ENCODE data around the gene PDE4B. TPM values are rescaled to one million over a fixed set of nuclear protein-coding genes. Genes with fewer than 3 reads are reported as not detected.

The PDE4B gene
- total RNA-seq, 2 donors from 2014 or later = 4.3 to 18.0 TPM

- no peaks in the 10 kb centered on the region for H3K4me1 Mint-ChIP-seq
- Histone ChIP-seq H3K27me3 (ENCODE audit: control insufficient read depth, insufficient read depth, low read length, poor library complexity, severe bottlenecking) (no peaks in the 10 kb centered on the region), H3K9ac (ENCODE audit: extremely low read depth, low read length, poor library complexity, severe bottlenecking) (no peak overlapping the region), H3K4me1 (ENCODE audit: control insufficient read depth, insufficient read depth, low read length) (no peaks in the 10 kb centered on the region), H3K4me3 (ENCODE audit: low read length) (no peak overlapping the region), H3K36me3 (ENCODE audit: control insufficient read depth, insufficient read depth, low read length) (no peaks in the 10 kb centered on the region), H3K9me3 (ENCODE audit: control insufficient read depth, low read length) (no peaks in the 10 kb centered on the region), H3K27ac (ENCODE audit: low read depth, low read length) (no peak overlapping the region)
- no peaks in the 10 kb centered on the region for H3K27me3 Mint-ChIP-seq (ENCODE audit: insufficient read depth)
- no peak overlapping the region for H3K27ac Mint-ChIP-seq
- 76% methylated on average over 1 of the region's 2 CpGs; no CpG with 5 or more reads in 1 of the 2 experiments for WGBS, 2 experiments (ENCODE audit: insufficient coverage in 1 of 2, insufficient read length in 1 of 2)
- H3K4me3 Mint-ChIP-seq = no peak overlapping the region
- H3K36me3 Mint-ChIP-seq (ENCODE audit: low read depth) = no peaks in the 10 kb centered on the region
- H3K9me3 Mint-ChIP-seq = no peaks in the 10 kb centered on the region
- DNase-seq = no peak
- TF ChIP-seq CTCF (conservative IDR thresholded peaks at IDR 0.05) = no peak
These were observed 315.9 kb downstream of the PDE4B start for GRCh38 chr1:66108624-66109023.

DNA sequence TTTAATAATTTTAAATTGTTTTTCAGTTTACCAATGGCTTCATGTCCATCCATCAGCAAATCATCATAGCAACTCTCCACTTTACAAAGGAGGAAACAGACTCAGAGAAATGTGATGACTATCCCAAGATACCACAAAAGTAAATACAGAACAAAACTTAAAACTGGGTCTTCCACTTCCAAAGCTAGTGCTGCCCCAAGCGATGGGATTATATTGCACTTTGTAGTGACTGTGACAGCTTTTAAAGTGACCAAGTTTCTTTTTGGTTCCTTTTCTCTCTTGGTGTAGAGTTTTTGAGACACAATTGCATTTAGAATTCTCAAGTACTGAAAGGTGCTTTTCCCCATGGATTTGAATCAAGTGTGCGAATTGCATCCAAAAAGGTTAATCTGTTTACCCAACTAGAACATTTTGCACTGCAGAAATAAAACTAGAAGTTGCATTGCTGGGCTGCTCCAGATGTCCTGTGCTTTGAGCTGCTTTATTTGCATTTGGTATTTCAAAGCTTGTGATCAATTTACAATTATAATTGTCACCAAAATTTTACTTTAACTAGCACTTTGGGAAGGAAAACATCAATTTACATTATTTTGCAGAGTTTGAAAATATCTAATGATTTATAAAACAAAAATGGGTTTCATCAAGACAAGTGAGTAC lies 320.2 kb downstream of the PDE4B start:
- 79 to 89% methylated on average over 1 to 2 of the region's 2 CpGs for whole genome bisulfite sequencing, 2 experiments (ENCODE audit: insufficient coverage in 1 of 2, insufficient read length in 1 of 2)
- no peak for TF ChIP-seq CTCF (conservative IDR thresholded peaks at IDR 0.05)
- Histone ChIP-seq H3K4me3 (ENCODE audit: low read length) (no peak overlapping the region), H3K4me1 (ENCODE audit: control insufficient read depth, insufficient read depth, low read length) (no peaks in the 10 kb centered on the region), H3K9ac (ENCODE audit: extremely low read depth, low read length, poor library complexity, severe bottlenecking) (no peak overlapping the region), H3K36me3 (ENCODE audit: control insufficient read depth, insufficient read depth, low read length) (no peaks in the 10 kb centered on the region), H3K27me3 (ENCODE audit: control insufficient read depth, insufficient read depth, low read length, poor library complexity, severe bottlenecking) (no peaks in the 10 kb centered on the region), H3K27ac (ENCODE audit: low read depth, low read length) (no peak overlapping the region), H3K9me3 (ENCODE audit: control insufficient read depth, low read length) (no peaks in the 10 kb centered on the region)
- no peaks in the 10 kb centered on the region for H3K36me3 Mint-ChIP-seq (ENCODE audit: low read depth)
- H3K27me3 Mint-ChIP-seq (ENCODE audit: insufficient read depth) = no peaks in the 10 kb centered on the region
- DNase-seq = no peak
- no peaks in the 10 kb centered on the region for H3K4me1 Mint-ChIP-seq
- no peak overlapping the region for H3K27ac Mint-ChIP-seq
- H3K9me3 Mint-ChIP-seq = peaks cover 1% of the 10 kb centered on the region
- H3K4me3 Mint-ChIP-seq = no peak overlapping the region

- no peak overlapping the region for H3K27ac Mint-ChIP-seq
- no peaks in the 10 kb centered on the region for H3K36me3 ChIP-seq (ENCODE audit: control insufficient read depth, insufficient read depth, low read length)
- H3K27me3 Mint-ChIP-seq (ENCODE audit: insufficient read depth) = no peaks in the 10 kb centered on the region
- no peak overlapping the region for H3K4me3 ChIP-seq (ENCODE audit: low read length)
- H3K4me1 Mint-ChIP-seq = no peaks in the 10 kb centered on the region
- peaks cover 1% of the 10 kb centered on the region for H3K9me3 Mint-ChIP-seq
- no peak overlapping the region for H3K27ac ChIP-seq (ENCODE audit: low read depth, low read length)
- no peaks in the 10 kb centered on the region for H3K27me3 ChIP-seq (ENCODE audit: control insufficient read depth, insufficient read depth, low read length, poor library complexity, severe bottlenecking)
- no peaks in the 10 kb centered on the region for H3K9me3 ChIP-seq (ENCODE audit: control insufficient read depth, low read length)
- no peak overlapping the region for H3K4me3 Mint-ChIP-seq
- no peak for TF ChIP-seq CTCF (conservative IDR thresholded peaks at IDR 0.05)
- H3K4me1 ChIP-seq (ENCODE audit: control insufficient read depth, insufficient read depth, low read length) = no peaks in the 10 kb centered on the region
- H3K36me3 Mint-ChIP-seq (ENCODE audit: low read depth) = no peaks in the 10 kb centered on the region
- H3K9ac ChIP-seq (ENCODE audit: extremely low read depth, low read length, poor library complexity, severe bottlenecking) = no peak overlapping the region
- WGBS, 2 experiments (ENCODE audit: insufficient coverage in 1 of 2, insufficient read length in 1 of 2) = 91 to 100% methylated on average over 1 to 7 of the region's 7 CpGs
- no peak for DNase-seq
These were observed 326.5 kb downstream of the PDE4B start for GRCh38 chr1:66119148-66119547.

All from endodermal cell (in vitro differentiated cells).